DND-41 (cell line): ENCODE results near the gene ABRACL.
"Not testable (repeated sequence)": the region's sequence is repeated elsewhere in the genome, so short reads cannot be mapped to it uniquely, and the experiment has no call there.

Source experiments
- EZH2 ChIP-seq: IDR thresholded peaks from 3 replicates; pipeline ENCODE4 v1.6.1; 2012; ENCODE audit warnings: borderline replicate concordance, low read depth, mild to moderate bottlenecking, moderate library complexity, low read length, inconsistent platforms; ENCODE audit not compliant: severe bottlenecking
- TF ChIP-seq, protein P1 (sequence below): IDR thresholded peaks from 2 replicates; pipeline ENCODE4 v1.5.1; 2012; ENCODE audit warnings: borderline replicate concordance, low read length, moderate library complexity, mild to moderate bottlenecking; ENCODE audit not compliant: poor library complexity, severe bottlenecking; ENCODE audit errors: extremely low read depth

GRCh38 chr6:139050131-139050769, 21.7 kb downstream of the ABRACL start:
- TF ChIP-seq, protein P1, sequence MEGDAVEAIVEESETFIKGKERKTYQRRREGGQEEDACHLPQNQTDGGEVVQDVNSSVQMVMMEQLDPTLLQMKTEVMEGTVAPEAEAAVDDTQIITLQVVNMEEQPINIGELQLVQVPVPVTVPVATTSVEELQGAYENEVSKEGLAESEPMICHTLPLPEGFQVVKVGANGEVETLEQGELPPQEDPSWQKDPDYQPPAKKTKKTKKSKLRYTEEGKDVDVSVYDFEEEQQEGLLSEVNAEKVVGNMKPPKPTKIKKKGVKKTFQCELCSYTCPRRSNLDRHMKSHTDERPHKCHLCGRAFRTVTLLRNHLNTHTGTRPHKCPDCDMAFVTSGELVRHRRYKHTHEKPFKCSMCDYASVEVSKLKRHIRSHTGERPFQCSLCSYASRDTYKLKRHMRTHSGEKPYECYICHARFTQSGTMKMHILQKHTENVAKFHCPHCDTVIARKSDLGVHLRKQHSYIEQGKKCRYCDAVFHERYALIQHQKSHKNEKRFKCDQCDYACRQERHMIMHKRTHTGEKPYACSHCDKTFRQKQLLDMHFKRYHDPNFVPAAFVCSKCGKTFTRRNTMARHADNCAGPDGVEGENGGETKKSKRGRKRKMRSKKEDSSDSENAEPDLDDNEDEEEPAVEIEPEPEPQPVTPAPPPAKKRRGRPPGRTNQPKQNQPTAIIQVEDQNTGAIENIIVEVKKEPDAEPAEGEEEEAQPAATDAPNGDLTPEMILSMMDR = not testable (repeated sequence)
- TF ChIP-seq EZH2 = not testable (repeated sequence)
